ENCODE measurements around the gene OR13C5. TPM values are rescaled to one million over a fixed set of nuclear protein-coding genes. Genes with fewer than 3 reads are reported as not detected.
"Not testable (repeated sequence)": the region's sequence is repeated elsewhere in the genome, so short reads cannot be mapped to it uniquely, and the experiment has no call there.

OR13C5 gene
- total RNA-seq, 1 donor from 2014 or later, result not detected

GRCh38 chr9:104611213-104611612 lies 12.0 kb upstream of the OR13C5 start:
- TF ChIP-seq, protein P1, sequence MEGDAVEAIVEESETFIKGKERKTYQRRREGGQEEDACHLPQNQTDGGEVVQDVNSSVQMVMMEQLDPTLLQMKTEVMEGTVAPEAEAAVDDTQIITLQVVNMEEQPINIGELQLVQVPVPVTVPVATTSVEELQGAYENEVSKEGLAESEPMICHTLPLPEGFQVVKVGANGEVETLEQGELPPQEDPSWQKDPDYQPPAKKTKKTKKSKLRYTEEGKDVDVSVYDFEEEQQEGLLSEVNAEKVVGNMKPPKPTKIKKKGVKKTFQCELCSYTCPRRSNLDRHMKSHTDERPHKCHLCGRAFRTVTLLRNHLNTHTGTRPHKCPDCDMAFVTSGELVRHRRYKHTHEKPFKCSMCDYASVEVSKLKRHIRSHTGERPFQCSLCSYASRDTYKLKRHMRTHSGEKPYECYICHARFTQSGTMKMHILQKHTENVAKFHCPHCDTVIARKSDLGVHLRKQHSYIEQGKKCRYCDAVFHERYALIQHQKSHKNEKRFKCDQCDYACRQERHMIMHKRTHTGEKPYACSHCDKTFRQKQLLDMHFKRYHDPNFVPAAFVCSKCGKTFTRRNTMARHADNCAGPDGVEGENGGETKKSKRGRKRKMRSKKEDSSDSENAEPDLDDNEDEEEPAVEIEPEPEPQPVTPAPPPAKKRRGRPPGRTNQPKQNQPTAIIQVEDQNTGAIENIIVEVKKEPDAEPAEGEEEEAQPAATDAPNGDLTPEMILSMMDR (IDR thresholded peaks at IDR 0.05), result no peak
- Histone ChIP-seq H3K4me3 (no peak overlapping the region), H3K27ac (no peak overlapping the region), H3K4me1 (no peaks in the 10 kb centered on the region), H3K36me3 (no peaks in the 10 kb centered on the region), H3K9me3 (peaks cover 5% of the 10 kb centered on the region), H3K27me3 (ENCODE audit: low read depth) (no peaks in the 10 kb centered on the region)
- ATAC-seq (no peak), DNase-seq (no peak)
- intact Hi-C loops (cut with DNase I), result no loop called here

DNA sequence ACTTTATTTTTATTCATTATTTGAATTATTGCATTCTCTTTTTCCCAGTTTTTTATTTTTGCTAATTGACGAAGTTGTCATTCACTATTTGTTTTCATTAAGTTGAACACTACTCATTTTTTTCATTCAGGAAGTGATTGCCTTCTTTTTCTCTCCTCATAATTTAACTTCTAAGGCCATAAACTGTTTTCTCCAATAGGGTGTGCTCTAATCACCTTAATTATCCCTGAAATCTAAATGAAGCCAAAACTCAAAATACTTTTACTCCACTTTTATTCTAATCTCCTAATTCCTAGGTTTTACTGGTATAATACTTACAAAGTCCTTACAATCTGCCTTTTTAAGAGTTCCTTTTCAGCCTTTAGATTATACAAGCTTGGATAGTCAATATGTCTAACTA lies 9.1 kb upstream of the OR13C5 start:
- TF ChIP-seq, protein P1 (IDR thresholded peaks at IDR 0.05), result no peak
- Histone ChIP-seq H3K4me1 (no peaks in the 10 kb centered on the region), H3K9me3 (no peaks in the 10 kb centered on the region), H3K36me3 (no peaks in the 10 kb centered on the region), H3K4me3 (no peak overlapping the region), H3K27me3 (ENCODE audit: low read depth) (no peaks in the 10 kb centered on the region), H3K27ac (no peak overlapping the region)
- DNase-seq (no peak), ATAC-seq (no peak)
- intact Hi-C loops (cut with DNase I), result no loop called here

DNA sequence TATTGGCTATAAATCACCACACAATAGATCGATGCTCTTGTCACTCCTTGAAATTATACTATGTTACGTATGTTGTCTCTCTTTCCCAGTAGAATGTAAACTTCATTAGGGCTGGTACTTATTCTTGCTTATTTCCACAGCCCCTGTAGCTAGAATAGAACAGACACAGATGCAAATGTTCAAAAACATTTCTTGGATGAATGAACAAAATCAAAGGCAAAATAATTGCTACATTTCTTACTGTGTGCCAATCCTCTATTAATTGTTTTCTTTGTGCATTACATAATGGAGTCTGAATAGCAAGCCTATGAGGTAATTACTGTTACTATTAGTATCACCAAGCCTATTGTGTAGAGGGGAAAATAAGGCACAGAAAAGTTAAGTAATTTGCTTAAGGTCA lies 6.9 kb upstream of the OR13C5 start:
- H3K36me3 ChIP-seq, result no peaks in the 10 kb centered on the region
- no peaks in the 10 kb centered on the region for H3K9me3 ChIP-seq
- no peaks in the 10 kb centered on the region for H3K27me3 ChIP-seq (ENCODE audit: low read depth)
- no peak overlapping the region for H3K27ac ChIP-seq
- H3K4me1 ChIP-seq, result no peaks in the 10 kb centered on the region
- TF ChIP-seq, protein P1 (IDR thresholded peaks at IDR 0.05), result no peak
- ATAC-seq (no peak), DNase-seq (no peak)
- intact Hi-C loops (cut with DNase I), result no loop called here
- no peak overlapping the region for H3K4me3 ChIP-seq

GRCh38 chr9:104605527-104605926 lies 6.3 kb upstream of the OR13C5 start, which contains the start of gene OR13C2:
OR13C2 (minus strand) TSS chr9:104605627; CDS start chr9:104605627, 0 bp downstream.
- H3K4me1 ChIP-seq; H3K9me3 ChIP-seq; H3K4me3 ChIP-seq; H3K27ac ChIP-seq; H3K27me3 ChIP-seq (ENCODE audit: low read depth); H3K36me3 ChIP-seq; intact Hi-C loops (cut with DNase I); DNase-seq; ATAC-seq: not testable (repeated sequence)

DNA sequence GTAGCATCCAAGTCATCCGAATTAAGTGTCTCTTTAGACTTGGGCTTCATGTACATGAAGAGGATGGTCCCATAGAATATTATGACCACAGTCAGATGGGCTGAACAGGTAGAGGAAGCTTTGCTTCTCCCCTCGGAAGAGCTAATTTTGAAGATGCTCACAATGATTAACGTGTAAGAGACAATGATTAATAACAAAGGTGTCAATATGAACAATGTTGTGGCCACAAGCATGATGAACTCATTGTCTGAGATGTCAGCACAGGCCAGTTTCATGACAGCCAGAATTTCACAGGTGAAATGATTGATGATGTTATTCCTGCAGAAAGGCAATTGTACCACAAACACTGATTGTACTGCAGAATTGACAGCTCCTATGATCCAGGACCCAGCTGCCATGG lies 5.6 kb upstream of the OR13C5 start:
- intact Hi-C loops (cut with DNase I), result no loop called here
- Histone ChIP-seq H3K4me1 (no peaks in the 10 kb centered on the region), H3K4me3 (no peak overlapping the region), H3K36me3 (no peaks in the 10 kb centered on the region), H3K27ac (no peak overlapping the region), H3K9me3 (no peaks in the 10 kb centered on the region), H3K27me3 (ENCODE audit: low read depth) (no peaks in the 10 kb centered on the region)
- DNase-seq (no peak), ATAC-seq (no peak)
- TF ChIP-seq, protein P1 (IDR thresholded peaks at IDR 0.05), result no peak

DNA sequence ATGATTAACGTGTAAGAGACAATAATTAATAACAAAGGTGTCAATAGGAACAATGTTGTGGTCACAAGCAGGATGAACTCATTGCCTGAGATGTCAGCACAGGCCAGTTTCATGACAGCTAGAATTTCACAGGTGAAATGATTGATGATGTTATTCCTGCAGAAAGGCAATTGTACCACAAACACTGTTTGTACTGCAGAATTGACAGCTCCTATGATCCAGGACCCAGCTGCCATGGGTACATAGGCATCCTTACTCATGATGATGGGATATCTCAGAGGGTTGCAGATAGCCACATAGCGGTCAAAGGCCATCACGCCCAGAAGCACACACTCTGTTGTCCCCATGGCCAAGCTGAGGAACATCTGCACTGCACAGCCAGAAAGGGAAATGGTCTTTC lies 464 bp downstream of the OR13C5 start:
- H3K27me3 ChIP-seq (ENCODE audit: low read depth); H3K27ac ChIP-seq; DNase-seq; intact Hi-C loops (cut with DNase I); H3K36me3 ChIP-seq; H3K9me3 ChIP-seq; H3K4me1 ChIP-seq; ATAC-seq; H3K4me3 ChIP-seq: not testable (repeated sequence)

GRCh38 chr9:104589626-104590025 lies 9.6 kb downstream of the OR13C5 start:
- Histone ChIP-seq H3K27ac (no peak overlapping the region), H3K36me3 (no peaks in the 10 kb centered on the region), H3K27me3 (ENCODE audit: low read depth) (no peaks in the 10 kb centered on the region), H3K4me1 (no peaks in the 10 kb centered on the region), H3K9me3 (no peaks in the 10 kb centered on the region), H3K4me3 (no peak overlapping the region)
- intact Hi-C loops (cut with DNase I), result no loop called here
- no peak for DNase-seq
- TF ChIP-seq, protein P1 (IDR thresholded peaks at IDR 0.05), result no peak
- ATAC-seq, result no peak
